Gastrocnemius medialis (tissue), 4 donors: Measurements from ENCODE around the gene UBALD2. TPM values are rescaled to one million over a fixed set of nuclear protein-coding genes. Genes with fewer than 3 reads are reported as not detected.
"Not testable (repeated sequence)": the region's sequence is repeated elsewhere in the genome, so short reads cannot be mapped to it uniquely, and the experiment has no call there.

ENCODE experiments used
- ATAC-seq, 2 donors: fragments of 150-250 bp; one replicate each; pipeline ENCODE4 v1.9.1; 2016
- DNase-seq, 2 donors: peaks; one replicate each; pipeline ENCODE4 v3.0.0-alpha.2; 2019
- H3K27ac ChIP-seq, 4 donors: fragments of 200-600 bp; sonication (generic); 1 replicate in 1 of 4; 2 replicates in 3 of 4; pipeline ENCODE4 v1.5.1; 2016 to 2018; ENCODE audit warnings: mild to moderate bottlenecking in 2 of 4, moderate library complexity in 1 of 4
- H3K27me3 ChIP-seq, 3 donors: fragments of 200-600 bp; sonication (generic) in 2 of 3; 1 replicate in 1 of 3; 2 replicates in 2 of 3; pipeline versions ENCODE4 v1.5.1 to v1.6.0; 2016 to 2019; ENCODE audit warnings: mild to moderate bottlenecking in 1 of 3, moderate library complexity in 1 of 3
- H3K36me3 ChIP-seq, 2 donors: fragments of 200-600 bp; sonication (generic) in 1 of 2; one replicate each; pipeline ENCODE4 v1.5.1; 2017 to 2018
- H3K4me1 ChIP-seq, 2 donors: fragments of 200-600 bp; sonication (generic) in 1 of 2; one replicate each; pipeline ENCODE4 v1.5.1; 2016 to 2017; ENCODE audit warnings: mild to moderate bottlenecking in 2 of 2
- H3K4me3 ChIP-seq, 4 donors: fragments of 200-600 bp; sonication (generic) in 3 of 4; 1 replicate in 1 of 4; 2 replicates in 3 of 4; pipeline ENCODE4 v1.5.1; 2016 to 2019; ENCODE audit warnings: mild to moderate bottlenecking in 2 of 4
- H3K9me3 ChIP-seq, 3 donors: fragments of 200-600 bp; sonication (generic) in 2 of 3; 1 replicate in 1 of 3; 2 replicates in 2 of 3; pipeline ENCODE4 v1.5.1; 2016 to 2019
- CTCF ChIP-seq, 5 experiments: fragments of 450-650 bp in 3 of 5; fragments of 200-600 bp in 2 of 5; sonication (generic) in 2 of 5; IDR thresholded peaks in 4 of 5; conservative IDR thresholded peaks in 1 of 5; 1 replicate in 4 of 5; 2 replicates in 1 of 5; pipeline ENCODE4 v1.5.1; 2016 to 2019; ENCODE audit warnings: antibody characterized with exemption in 5 of 5, mild to moderate bottlenecking in 3 of 5, moderate library complexity in 3 of 5
- POLR2A ChIP-seq, 2 donors: fragments of 450-650 bp; IDR thresholded peaks; one replicate each; pipeline ENCODE4 v1.6.1; 2017; ENCODE audit warnings: antibody characterized with exemption in 2 of 2, mild to moderate bottlenecking in 2 of 2, moderate library complexity in 2 of 2
- in situ Hi-C, 4 donors: fragments of 200-750 bp; cut with MboI; loops; one replicate each; pipeline versions ENCODE4 v1.15.0 to v1.8.0; 2017; ENCODE audit warnings: low sequenced_read_pairs in 4 of 4
- intact Hi-C: fragments of 100-400 bp; cut with DNase I; formaldehyde crosslinking; loops from one replicate; pipeline ENCODE4 v1.15.1; 2023; ENCODE audit warnings: low total_unique reads
- total RNA-seq, 4 donors: library from RNA; depleted of rRNA; stranded (reverse); fragments of >200 nt; gene quantifications; one replicate each; pipeline versions ENCODE4 v1.1.0 to v1.2.3, GENCODE V29; 2016

UBALD2 gene
- total RNA-seq, 4 donors from 2014 or later, result 28.9 to 151 (median 52.2) TPM

- no peak overlapping the region for H3K4me3 ChIP-seq
- DNase-seq (no peak), ATAC-seq (no peak)
- no peaks in the 10 kb centered on the region for H3K9me3 ChIP-seq
- H3K27ac ChIP-seq, result no peak overlapping the region
- in situ Hi-C loops, result loop anchor here (5.0 to 10.0 kb wide), 4 partner anchors 170 to 282 kb away; no protein-coding TSS in a partner anchor
- intact Hi-C loops, result no loop called here
- H3K36me3 ChIP-seq, result no peaks in the 10 kb centered on the region
- no peaks in the 10 kb centered on the region for H3K27me3 ChIP-seq
- TF ChIP-seq POLR2A (IDR thresholded peaks at IDR 0.05) (no peak), CTCF (IDR thresholded peaks at IDR 0.05 in 4 of 5, conservative IDR thresholded peaks at IDR 0.05 in 1 of 5) (no peak)
- no peaks in the 10 kb centered on the region for H3K4me1 ChIP-seq
Observed at GRCh38 chr17:76296889-76297288, 31.7 kb downstream of the UBALD2 start.

DNA sequence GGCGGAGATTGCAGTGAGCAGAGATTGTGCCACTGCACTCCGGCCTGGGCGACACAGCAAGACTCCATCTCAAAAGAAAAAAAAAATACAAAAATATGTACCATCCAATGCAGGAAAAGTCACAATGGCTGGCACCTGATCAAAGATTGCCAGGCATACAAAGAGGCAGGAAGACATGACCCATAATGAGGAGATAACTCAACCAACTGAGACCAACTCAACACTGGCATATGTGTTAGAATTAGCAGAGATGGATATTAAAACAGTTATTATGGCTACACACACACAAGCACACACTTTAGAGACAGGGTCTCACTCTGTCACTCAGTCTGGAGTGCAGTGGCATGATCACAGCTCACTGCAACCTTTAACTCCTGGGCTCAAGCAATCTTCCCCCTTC is 32.3 kb downstream of the UBALD2 start:
- no peaks in the 10 kb centered on the region for H3K4me1 ChIP-seq
- TF ChIP-seq POLR2A (IDR thresholded peaks at IDR 0.05) (no peak), CTCF (IDR thresholded peaks at IDR 0.05 in 4 of 5, conservative IDR thresholded peaks at IDR 0.05 in 1 of 5) (no peak)
- in situ Hi-C loops (loop anchor here (5.0 to 10.0 kb wide), 4 partner anchors 170 to 283 kb away; no protein-coding TSS in a partner anchor), intact Hi-C loops (no loop called here)
- H3K27me3 ChIP-seq, result no peaks in the 10 kb centered on the region
- no peak overlapping the region for H3K27ac ChIP-seq
- H3K36me3 ChIP-seq, result no peaks in the 10 kb centered on the region
- DNase-seq (no peak), ATAC-seq (no peak)
- no peaks in the 10 kb centered on the region for H3K9me3 ChIP-seq
- no peak overlapping the region for H3K4me3 ChIP-seq

GRCh38 chr17:76304226-76305134 is 39.3 kb downstream of the UBALD2 start:
- H3K4me1 ChIP-seq, result no peaks in the 10 kb centered on the region
- no peak overlapping the region for H3K4me3 ChIP-seq
- in situ Hi-C loops (loop anchor here (5.0 kb wide), 2 partner anchors 93 to 98 kb away; no protein-coding TSS in a partner anchor), intact Hi-C loops (loop anchor here (5.0 kb wide), 2 partner anchors 83 to 203 kb away; no protein-coding TSS in a partner anchor)
- TF ChIP-seq CTCF (IDR thresholded peaks at IDR 0.05 in 4 of 5, conservative IDR thresholded peaks at IDR 0.05 in 1 of 5) (no peak), POLR2A (IDR thresholded peaks at IDR 0.05) (no peak)
- no peaks in the 10 kb centered on the region for H3K36me3 ChIP-seq
- ATAC-seq (no peak), DNase-seq (no peak)
- H3K27me3 ChIP-seq, result no peaks in the 10 kb centered on the region
- H3K9me3 ChIP-seq, result no peaks in the 10 kb centered on the region
- no peak overlapping the region for H3K27ac ChIP-seq

GRCh38 chr17:76305135-76305454 is 39.9 kb downstream of the UBALD2 start:
- H3K9me3 ChIP-seq, H3K27me3 ChIP-seq, in situ Hi-C loops, H3K36me3 ChIP-seq, DNase-seq, H3K4me3 ChIP-seq, H3K27ac ChIP-seq, H3K4me1 ChIP-seq, ATAC-seq: not testable (repeated sequence)
- intact Hi-C loops, result loop anchor here (5.0 kb wide), 1 partner anchor 82 kb away; no protein-coding TSS in a partner anchor

DNA sequence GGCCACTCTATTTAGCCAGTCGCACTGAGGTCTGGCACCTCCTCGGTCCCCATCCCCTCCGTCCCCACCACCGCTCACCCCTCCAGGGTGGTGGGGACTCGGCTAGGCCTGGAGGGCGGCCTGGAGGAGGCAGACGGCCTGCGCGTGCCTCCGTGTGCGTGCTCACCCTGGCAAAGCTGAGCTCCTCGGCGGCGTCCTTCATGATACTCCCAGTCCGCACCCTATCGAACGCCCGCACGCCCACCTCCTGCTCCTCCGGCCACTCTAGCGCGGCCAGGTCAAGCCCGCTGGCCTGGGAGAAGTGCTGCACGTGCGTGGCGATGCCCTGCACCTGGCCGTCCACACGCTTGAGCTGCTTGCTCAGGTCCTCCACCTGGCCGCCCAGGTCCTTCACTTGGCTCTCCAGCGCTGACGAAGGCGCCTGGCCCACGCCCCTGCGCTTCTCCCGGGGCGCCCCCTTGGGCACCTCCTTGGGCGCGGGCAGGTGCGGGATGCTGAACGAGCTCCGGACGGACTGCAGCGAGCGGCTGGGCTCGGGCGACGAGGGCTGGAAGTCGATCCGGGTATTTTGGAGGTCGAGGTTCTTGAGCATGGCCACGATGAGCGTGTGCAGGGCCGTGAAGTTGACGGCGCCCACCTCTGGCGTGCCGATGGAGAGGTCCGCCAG is 42.3 kb downstream of the UBALD2 start:
- Histone ChIP-seq H3K27me3 (no peaks in the 10 kb centered on the region), H3K9me3 (no peaks in the 10 kb centered on the region), H3K27ac (no peak overlapping the region), H3K4me1 (no peaks in the 10 kb centered on the region), H3K36me3 (peaks cover 0 to 21% of the 10 kb centered on the region in 2 donors), H3K4me3 (no peak overlapping the region)
- ATAC-seq (no peak), DNase-seq (no peak)
- TF ChIP-seq POLR2A (IDR thresholded peaks at IDR 0.05) (no peak), CTCF (IDR thresholded peaks at IDR 0.05 in 4 of 5, conservative IDR thresholded peaks at IDR 0.05 in 1 of 5) (no peak)
- in situ Hi-C loops (no loop called here), intact Hi-C loops (loop anchor here (5.0 kb wide), 1 partner anchor 80 kb away; no protein-coding TSS in a partner anchor)
